SK-N-SH (cell line): Measurements from ENCODE around the gene FAM24A.

Experiments
- CHD2 ChIP-seq: fragments of 150-350 bp; IDR thresholded peaks from 2 replicates; pipeline ENCODE4 v1.6.1; 2018; ENCODE audit warnings: low read length; ENCODE audit not compliant: partially characterized antibody
- EP300 ChIP-seq, 2 experiments: IDR thresholded peaks; 2 replicates each; pipeline versions ENCODE4 v1.4.0 to v1.6.1; 2012; ENCODE audit warnings: borderline replicate concordance in 1 of 2, low read depth in 1 of 2, low read length in 1 of 2
- FOSL2 ChIP-seq: IDR thresholded peaks from 2 replicates; pipeline ENCODE4 v1.4.0; 2012; ENCODE audit warnings: low read depth, mild to moderate bottlenecking, moderate library complexity, borderline replicate concordance
- NFIC ChIP-seq: IDR thresholded peaks from 2 replicates; pipeline ENCODE4 v1.4.0; 2012; ENCODE audit warnings: borderline replicate concordance
- REST ChIP-seq: IDR thresholded peaks from 2 replicates; pipeline ENCODE4 v1.6.1; 2012; ENCODE audit warnings: mild to moderate bottlenecking, low read depth, low read length, moderate library complexity
- TCF12 ChIP-seq: IDR thresholded peaks from 2 replicates; pipeline ENCODE4 v1.4.0; 2012
- TF ChIP-seq, protein P1 (sequence below): fragments of 200-600 bp; sonication (generic); IDR thresholded peaks from 2 replicates; pipeline ENCODE4 v1.6.1; 2017; ENCODE audit warnings: antibody characterized with exemption, mild to moderate bottlenecking, moderate library complexity
- TF ChIP-seq, protein P2 (sequence below): fragments of 150-350 bp; IDR thresholded peaks from 2 replicates; pipeline ENCODE4 v1.6.1; 2017; ENCODE audit warnings: antibody characterized with exemption, low read length, low read depth, borderline replicate concordance

DNA sequence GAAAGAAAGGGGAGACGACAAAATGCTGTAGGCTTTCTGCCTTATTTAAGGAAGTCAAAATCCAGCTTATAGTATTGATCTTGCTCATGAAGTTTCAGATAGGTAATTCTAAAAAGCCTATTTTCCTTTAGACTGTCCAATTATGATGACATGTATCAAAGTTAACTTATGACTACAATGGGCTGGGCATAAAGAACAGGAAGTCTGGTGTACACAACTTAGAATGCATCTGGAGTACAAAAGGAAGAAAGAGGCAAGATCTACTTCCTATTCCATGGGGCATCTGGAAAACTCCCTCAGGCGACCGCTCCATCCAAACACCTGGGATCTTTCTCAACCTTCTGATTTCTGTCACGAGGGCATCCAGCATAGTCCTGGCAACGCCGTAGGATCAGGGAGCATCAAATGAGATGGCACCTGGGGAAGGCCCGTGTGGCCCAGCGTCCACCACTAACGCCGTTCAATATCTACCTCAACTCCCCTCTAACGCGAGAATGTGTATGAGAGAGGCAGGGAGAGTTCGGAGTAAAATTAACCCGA, 31.5 kb upstream of the FAM24A start:
- TF ChIP-seq NFIC (no peak), TCF12 (no peak), FOSL2 (no peak), REST (no peak), EP300 (IDR thresholded peaks at IDR 0.05; ENCODE audit: borderline replicate concordance in 1 of 2, low read depth in 1 of 2, low read length in 1 of 2) (no peak), CHD2 (peak; percentile 43)
- TF ChIP-seq, protein P1, sequence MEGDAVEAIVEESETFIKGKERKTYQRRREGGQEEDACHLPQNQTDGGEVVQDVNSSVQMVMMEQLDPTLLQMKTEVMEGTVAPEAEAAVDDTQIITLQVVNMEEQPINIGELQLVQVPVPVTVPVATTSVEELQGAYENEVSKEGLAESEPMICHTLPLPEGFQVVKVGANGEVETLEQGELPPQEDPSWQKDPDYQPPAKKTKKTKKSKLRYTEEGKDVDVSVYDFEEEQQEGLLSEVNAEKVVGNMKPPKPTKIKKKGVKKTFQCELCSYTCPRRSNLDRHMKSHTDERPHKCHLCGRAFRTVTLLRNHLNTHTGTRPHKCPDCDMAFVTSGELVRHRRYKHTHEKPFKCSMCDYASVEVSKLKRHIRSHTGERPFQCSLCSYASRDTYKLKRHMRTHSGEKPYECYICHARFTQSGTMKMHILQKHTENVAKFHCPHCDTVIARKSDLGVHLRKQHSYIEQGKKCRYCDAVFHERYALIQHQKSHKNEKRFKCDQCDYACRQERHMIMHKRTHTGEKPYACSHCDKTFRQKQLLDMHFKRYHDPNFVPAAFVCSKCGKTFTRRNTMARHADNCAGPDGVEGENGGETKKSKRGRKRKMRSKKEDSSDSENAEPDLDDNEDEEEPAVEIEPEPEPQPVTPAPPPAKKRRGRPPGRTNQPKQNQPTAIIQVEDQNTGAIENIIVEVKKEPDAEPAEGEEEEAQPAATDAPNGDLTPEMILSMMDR: no peak
- TF ChIP-seq, protein P2, sequence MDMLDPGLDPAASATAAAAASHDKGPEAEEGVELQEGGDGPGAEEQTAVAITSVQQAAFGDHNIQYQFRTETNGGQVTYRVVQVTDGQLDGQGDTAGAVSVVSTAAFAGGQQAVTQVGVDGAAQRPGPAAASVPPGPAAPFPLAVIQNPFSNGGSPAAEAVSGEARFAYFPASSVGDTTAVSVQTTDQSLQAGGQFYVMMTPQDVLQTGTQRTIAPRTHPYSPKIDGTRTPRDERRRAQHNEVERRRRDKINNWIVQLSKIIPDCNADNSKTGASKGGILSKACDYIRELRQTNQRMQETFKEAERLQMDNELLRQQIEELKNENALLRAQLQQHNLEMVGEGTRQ: no peak
